ENCODE measurements around the gene ENDOV. TPM values are rescaled to one million over a fixed set of nuclear protein-coding genes. Genes with fewer than 3 reads are reported as not detected.
A peak's percentile ranks its signal among the peaks of the same experiment; 100 is the strongest.

Gene ENDOV
- total RNA-seq, 4 donors from 2014 or later, result 9.5 to 33.3 (median 18.5) TPM

DNA sequence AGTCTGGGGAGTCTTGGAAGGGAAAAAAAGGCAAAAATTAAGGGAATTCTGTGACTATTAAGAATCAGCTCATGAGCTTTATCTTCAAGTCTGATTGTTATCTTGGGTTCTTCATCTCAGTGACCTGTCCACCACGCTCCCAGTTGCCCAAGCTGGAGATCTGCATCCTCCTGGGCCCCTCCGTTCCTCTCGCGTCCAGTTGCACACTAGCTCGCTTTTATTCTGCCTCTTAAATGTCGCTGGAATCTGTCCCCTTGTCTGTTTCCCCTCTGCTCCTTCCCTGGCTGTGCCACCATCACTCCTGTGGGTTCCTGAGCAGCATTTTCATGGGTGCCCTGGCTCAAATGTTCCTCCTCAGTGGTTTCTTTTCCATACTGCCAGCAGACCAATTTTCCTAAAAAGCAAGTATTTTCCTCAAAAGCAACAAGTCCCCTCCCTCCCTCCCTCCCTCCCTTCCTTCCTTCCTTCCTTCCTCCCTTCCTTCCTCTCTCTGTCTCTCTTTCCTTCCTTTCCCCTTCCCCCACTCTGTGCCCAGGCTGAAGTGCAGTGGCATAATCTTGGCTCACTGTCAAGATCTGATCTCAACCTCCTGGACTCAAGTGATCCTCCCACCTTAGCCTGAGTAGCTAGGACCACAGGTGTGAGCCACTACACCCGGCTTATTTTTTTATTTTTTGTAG lies 1.4 kb downstream of the ENDOV start:
- no peaks in the 10 kb centered on the region for H3K36me3 ChIP-seq
- no peak overlapping the region for H3K27ac ChIP-seq
- no peaks in the 10 kb centered on the region for H3K27me3 ChIP-seq
- no peaks in the 10 kb centered on the region for H3K9me3 ChIP-seq
- no peak for DNase-seq
- H3K4me1 ChIP-seq, result peaks cover 4 to 7% of the 10 kb centered on the region in 2 donors
- H3K4me3 ChIP-seq, result peak overlapping the region in 1 of 2 donors; percentile 82
- TF ChIP-seq POLR2A (IDR thresholded peaks at IDR 0.05), result no peak
- TF ChIP-seq CTCF (IDR thresholded peaks at IDR 0.05), result no peak
- intact Hi-C loops (cut with DNase I; ENCODE audit: low total_unique reads), result no loop called here

DNA sequence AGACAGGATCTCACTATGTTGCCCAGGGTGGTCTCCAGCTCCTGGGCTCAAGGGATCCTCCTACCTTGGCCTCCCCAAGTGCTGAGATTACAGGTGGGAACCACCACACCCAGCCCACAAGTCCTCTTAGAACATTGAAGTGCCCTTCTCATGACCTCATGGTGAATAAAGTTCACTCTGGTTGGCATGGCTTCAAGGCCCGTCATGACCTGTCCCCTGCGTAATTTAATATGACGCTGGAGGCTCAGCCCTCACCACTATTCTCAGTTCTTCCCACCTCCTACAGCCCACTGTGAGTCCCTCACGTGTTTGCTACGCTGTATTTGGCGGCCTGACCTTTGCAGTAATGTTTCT lies 1.9 kb downstream of the ENDOV start:
- H3K4me3 ChIP-seq, result no peak overlapping the region
- intact Hi-C loops (cut with DNase I; ENCODE audit: low total_unique reads), result no loop called here
- H3K9me3 ChIP-seq, result no peaks in the 10 kb centered on the region
- peaks cover 4 to 7% of the 10 kb centered on the region in 2 donors for H3K4me1 ChIP-seq
- H3K36me3 ChIP-seq, result no peaks in the 10 kb centered on the region
- DNase-seq, result no peak
- no peak overlapping the region for H3K27ac ChIP-seq
- TF ChIP-seq CTCF (IDR thresholded peaks at IDR 0.05) (no peak), POLR2A (IDR thresholded peaks at IDR 0.05) (no peak)
- H3K27me3 ChIP-seq, result no peaks in the 10 kb centered on the region

GRCh38 chr17:80418589-80418988 lies 3.6 kb downstream of the ENDOV start:
- no peaks in the 10 kb centered on the region for H3K36me3 ChIP-seq
- intact Hi-C loops (cut with DNase I; ENCODE audit: low total_unique reads), result no loop called here

GRCh38 chr17:80419255-80419654 lies 4.3 kb downstream of the ENDOV start:
- H3K4me1 ChIP-seq, result peaks cover 4 to 7% of the 10 kb centered on the region in 2 donors
- no peaks in the 10 kb centered on the region for H3K36me3 ChIP-seq
- no peak for TF ChIP-seq CTCF (IDR thresholded peaks at IDR 0.05)
- H3K4me3 ChIP-seq, result no peak overlapping the region
- no peaks in the 10 kb centered on the region for H3K27me3 ChIP-seq
- no peaks in the 10 kb centered on the region for H3K9me3 ChIP-seq
- no peak for DNase-seq
- intact Hi-C loops (cut with DNase I; ENCODE audit: low total_unique reads), result no loop called here
- no peak overlapping the region for H3K27ac ChIP-seq

More at GRCh38 chr17:80418589-80418988, 3.6 kb downstream of the ENDOV start:
- Histone ChIP-seq H3K27ac (no peak overlapping the region), H3K4me3 (no peak overlapping the region), H3K27me3 (no peaks in the 10 kb centered on the region), H3K4me1 (peaks cover 4 to 7% of the 10 kb centered on the region in 2 donors), H3K9me3 (no peaks in the 10 kb centered on the region)
- TF ChIP-seq CTCF (IDR thresholded peaks at IDR 0.05) (no peak), POLR2A (IDR thresholded peaks at IDR 0.05) (no peak)
- DNase-seq, result no peak

- TF ChIP-seq POLR2A (IDR thresholded peaks at IDR 0.05) (no peak), CTCF (IDR thresholded peaks at IDR 0.05) (no peak)
- peaks cover under 1 to 2% of the 10 kb centered on the region in 2 donors for H3K4me1 ChIP-seq
- H3K27ac ChIP-seq, result no peak overlapping the region
- intact Hi-C loops (cut with DNase I; ENCODE audit: low total_unique reads), result loop anchor here (10.0 kb wide), 1 partner anchor 433 kb away; no protein-coding TSS in a partner anchor
- no peaks in the 10 kb centered on the region for H3K9me3 ChIP-seq
- H3K27me3 ChIP-seq, result no peaks in the 10 kb centered on the region
- no peak overlapping the region for H3K4me3 ChIP-seq
- DNase-seq, result no peak
- H3K36me3 ChIP-seq, result no peaks in the 10 kb centered on the region
Observed at GRCh38 chr17:80421381-80422090, 6.6 kb downstream of the ENDOV start.

Measured in uterus (tissue), 4 donors.